ENCODE measurements around the gene SAMD8.

DNA sequence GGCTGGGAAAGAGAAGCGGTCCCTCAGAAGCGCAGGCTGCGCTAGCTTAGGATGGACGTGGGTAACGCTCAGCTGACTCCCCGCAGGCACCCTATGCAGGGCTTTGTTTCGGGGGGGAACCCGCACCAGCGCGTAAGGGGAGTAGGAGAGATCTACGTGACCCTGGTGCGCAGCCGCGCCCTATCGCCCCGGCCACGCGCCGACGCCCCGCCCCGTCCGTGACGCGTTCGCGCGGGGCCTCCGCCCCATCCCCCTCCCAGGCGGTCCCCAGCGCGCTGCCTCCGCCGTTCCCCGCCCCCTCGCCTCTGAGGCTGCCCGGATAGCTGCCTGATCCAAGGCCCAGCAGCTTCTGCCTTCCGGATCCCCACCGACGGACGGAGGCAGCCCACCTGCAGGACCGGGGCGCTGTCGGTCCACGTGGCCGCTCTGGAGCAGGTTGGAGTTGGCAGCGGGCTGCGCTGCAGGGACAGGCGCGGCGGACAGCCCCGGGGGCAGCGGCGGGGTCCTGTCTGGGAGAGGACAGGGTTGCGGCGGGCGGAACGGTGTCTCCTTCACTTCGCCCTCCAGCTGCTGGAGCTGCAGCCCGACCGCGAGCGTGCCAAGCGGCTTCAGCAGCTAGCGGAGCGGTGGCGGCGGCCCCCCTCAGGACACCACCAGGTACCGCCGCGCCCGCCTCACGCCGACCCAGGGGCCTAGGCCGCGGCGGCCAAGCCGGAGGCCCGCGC lies 99.0 kb downstream of the SAMD8 start, which contains the start of gene VDAC2:
- TF ChIP-seq, protein P1, sequence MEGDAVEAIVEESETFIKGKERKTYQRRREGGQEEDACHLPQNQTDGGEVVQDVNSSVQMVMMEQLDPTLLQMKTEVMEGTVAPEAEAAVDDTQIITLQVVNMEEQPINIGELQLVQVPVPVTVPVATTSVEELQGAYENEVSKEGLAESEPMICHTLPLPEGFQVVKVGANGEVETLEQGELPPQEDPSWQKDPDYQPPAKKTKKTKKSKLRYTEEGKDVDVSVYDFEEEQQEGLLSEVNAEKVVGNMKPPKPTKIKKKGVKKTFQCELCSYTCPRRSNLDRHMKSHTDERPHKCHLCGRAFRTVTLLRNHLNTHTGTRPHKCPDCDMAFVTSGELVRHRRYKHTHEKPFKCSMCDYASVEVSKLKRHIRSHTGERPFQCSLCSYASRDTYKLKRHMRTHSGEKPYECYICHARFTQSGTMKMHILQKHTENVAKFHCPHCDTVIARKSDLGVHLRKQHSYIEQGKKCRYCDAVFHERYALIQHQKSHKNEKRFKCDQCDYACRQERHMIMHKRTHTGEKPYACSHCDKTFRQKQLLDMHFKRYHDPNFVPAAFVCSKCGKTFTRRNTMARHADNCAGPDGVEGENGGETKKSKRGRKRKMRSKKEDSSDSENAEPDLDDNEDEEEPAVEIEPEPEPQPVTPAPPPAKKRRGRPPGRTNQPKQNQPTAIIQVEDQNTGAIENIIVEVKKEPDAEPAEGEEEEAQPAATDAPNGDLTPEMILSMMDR (IDR thresholded peaks at IDR 0.05; ENCODE audit: poor library complexity), result no peak
- TF ChIP-seq EZH2phosphoT487 (IDR thresholded peaks at IDR 0.05; ENCODE audit: low read depth, severe bottlenecking, unreplicated experiment), result no peak
